ENCODE results near the gene EPS15.

EPS15 gene

DNA sequence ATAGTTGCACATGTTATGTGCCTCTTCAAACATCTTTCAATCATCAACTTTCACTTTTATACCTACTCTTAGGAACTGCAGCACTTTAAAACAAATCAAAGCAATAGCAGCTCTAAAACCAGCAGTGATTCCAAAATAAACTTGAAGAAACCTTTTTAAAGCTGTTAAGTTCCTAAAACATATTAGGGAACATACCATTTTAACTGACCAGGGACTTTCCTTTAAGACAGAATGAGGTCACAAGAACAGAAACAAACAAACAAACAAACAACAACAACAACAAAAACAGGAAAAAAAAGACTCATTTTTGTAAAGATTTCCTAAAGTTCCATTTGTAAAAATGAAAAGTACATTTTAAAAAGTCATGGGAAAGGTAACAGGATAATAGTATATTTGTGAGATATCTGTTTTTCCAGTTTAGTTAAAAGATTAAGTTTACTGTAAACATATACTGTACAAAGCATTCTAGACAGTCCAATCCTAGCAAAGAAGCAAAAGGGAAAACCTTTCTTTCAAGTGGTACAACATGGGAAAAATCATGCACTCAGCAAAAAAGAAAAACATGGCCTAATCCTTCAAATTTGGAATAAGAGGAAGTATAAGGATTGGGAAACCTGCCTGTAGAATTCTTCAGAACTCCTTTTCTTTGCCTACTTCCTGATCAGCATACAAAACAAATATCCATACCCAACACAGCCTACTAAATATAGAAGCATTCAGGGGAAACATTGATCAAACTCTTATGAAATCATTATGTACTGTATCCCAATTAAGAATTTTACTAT is 45.5 kb downstream of the EPS15 start:
- no peak overlapping the region for H3K9ac ChIP-seq (ENCODE audit: low read length)
- H3K4me1 ChIP-seq (ENCODE audit: low read length): no peaks in the 10 kb centered on the region
- H3K4me3 ChIP-seq (ENCODE audit: low read length): no peak overlapping the region
- no peak for DNase-seq
- no peaks in the 10 kb centered on the region for H3K9me2 ChIP-seq (replicated peaks; ENCODE audit: insufficient read depth, low read length)
- no peaks in the 10 kb centered on the region for H3K79me2 ChIP-seq (ENCODE audit: low read length)
- no peak overlapping the region for H3K4me2 ChIP-seq (ENCODE audit: low read depth, low read length)
- no peaks in the 10 kb centered on the region for H3K9me3 ChIP-seq (replicated peaks; ENCODE audit: insufficient read depth, low read length)
- H2AFZ ChIP-seq (ENCODE audit: low read length): no peak overlapping the region
- H3K27me3 ChIP-seq (replicated peaks; ENCODE audit: insufficient read depth, low read length): no peaks in the 10 kb centered on the region
- H3K36me3 ChIP-seq (replicated peaks; ENCODE audit: insufficient read depth, low read length): no peaks in the 10 kb centered on the region
- H4K20me1 ChIP-seq (ENCODE audit: insufficient read depth, low read length): no peaks in the 10 kb centered on the region
- H3F3A ChIP-seq (ENCODE audit: insufficient read depth, low read length): no peaks in the 10 kb centered on the region
- no peak for TF ChIP-seq EZH2phosphoT487 (IDR thresholded peaks at IDR 0.05; ENCODE audit: low read length)
- TF ChIP-seq EZH2 (optimal IDR thresholded peaks at IDR 0.05; ENCODE audit: low read depth, low read length): no peak
- TF ChIP-seq, protein P1, sequence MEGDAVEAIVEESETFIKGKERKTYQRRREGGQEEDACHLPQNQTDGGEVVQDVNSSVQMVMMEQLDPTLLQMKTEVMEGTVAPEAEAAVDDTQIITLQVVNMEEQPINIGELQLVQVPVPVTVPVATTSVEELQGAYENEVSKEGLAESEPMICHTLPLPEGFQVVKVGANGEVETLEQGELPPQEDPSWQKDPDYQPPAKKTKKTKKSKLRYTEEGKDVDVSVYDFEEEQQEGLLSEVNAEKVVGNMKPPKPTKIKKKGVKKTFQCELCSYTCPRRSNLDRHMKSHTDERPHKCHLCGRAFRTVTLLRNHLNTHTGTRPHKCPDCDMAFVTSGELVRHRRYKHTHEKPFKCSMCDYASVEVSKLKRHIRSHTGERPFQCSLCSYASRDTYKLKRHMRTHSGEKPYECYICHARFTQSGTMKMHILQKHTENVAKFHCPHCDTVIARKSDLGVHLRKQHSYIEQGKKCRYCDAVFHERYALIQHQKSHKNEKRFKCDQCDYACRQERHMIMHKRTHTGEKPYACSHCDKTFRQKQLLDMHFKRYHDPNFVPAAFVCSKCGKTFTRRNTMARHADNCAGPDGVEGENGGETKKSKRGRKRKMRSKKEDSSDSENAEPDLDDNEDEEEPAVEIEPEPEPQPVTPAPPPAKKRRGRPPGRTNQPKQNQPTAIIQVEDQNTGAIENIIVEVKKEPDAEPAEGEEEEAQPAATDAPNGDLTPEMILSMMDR (IDR thresholded peaks at IDR 0.05; ENCODE audit: low read length): no peak
- H3K27ac ChIP-seq (ENCODE audit: low read length): no peak overlapping the region

DNA sequence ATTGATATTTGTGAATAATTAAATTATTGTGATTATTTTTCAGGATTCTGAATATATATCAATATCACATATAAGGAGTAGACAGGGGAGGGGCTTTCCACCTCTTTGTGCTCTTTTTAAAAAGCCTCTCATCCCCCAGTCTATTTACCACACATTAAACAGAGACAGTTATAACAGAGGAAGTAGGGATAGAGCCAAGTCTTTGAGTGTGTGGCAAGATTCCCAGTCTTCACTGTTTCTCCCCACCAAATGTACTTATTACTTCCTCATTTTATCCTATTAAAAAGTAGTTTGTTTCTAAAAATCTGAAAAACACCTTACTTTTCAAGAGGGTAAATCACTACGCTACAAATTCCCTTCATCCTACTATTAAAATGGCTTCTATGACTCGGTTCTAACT is 46.7 kb downstream of the EPS15 start:
- Histone ChIP-seq H3K79me2 (ENCODE audit: low read length) (no peaks in the 10 kb centered on the region), H3K4me3 (ENCODE audit: low read length) (no peak overlapping the region), H3K36me3 (replicated peaks; ENCODE audit: insufficient read depth, low read length) (no peaks in the 10 kb centered on the region), H3F3A (ENCODE audit: insufficient read depth, low read length) (no peaks in the 10 kb centered on the region), H2AFZ (ENCODE audit: low read length) (no peak overlapping the region), H3K9ac (ENCODE audit: low read length) (no peak overlapping the region), H3K27me3 (replicated peaks; ENCODE audit: insufficient read depth, low read length) (no peaks in the 10 kb centered on the region), H3K9me2 (replicated peaks; ENCODE audit: insufficient read depth, low read length) (no peaks in the 10 kb centered on the region), H3K4me1 (ENCODE audit: low read length) (no peaks in the 10 kb centered on the region), H3K4me2 (ENCODE audit: low read depth, low read length) (no peak overlapping the region), H3K9me3 (replicated peaks; ENCODE audit: insufficient read depth, low read length) (no peaks in the 10 kb centered on the region), H4K20me1 (ENCODE audit: insufficient read depth, low read length) (no peaks in the 10 kb centered on the region), H3K27ac (ENCODE audit: low read length) (no peak overlapping the region)
- DNase-seq: no peak
- TF ChIP-seq, protein P1 (IDR thresholded peaks at IDR 0.05; ENCODE audit: low read length): no peak
- TF ChIP-seq EZH2phosphoT487 (IDR thresholded peaks at IDR 0.05; ENCODE audit: low read length) (no peak), EZH2 (optimal IDR thresholded peaks at IDR 0.05; ENCODE audit: low read depth, low read length) (no peak)

DNA sequence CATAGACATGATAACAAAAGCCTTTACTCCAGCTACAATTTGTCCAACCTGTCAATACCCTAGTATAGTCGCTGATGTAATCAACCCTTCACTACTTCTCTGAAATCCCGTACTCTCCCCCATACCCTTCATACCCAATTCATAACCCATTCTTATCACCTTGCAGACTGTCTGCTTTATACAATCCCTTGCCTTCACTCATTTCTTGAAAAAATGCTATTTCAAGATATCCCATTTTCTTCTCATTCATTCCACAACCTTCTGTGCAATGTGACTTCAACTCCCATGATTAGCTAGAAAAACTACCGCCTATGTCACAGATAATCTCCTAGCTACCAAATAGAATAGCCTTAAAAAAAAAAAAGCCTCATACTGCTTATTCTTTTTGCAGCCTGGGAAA is 49.5 kb downstream of the EPS15 start:
- no peak for TF ChIP-seq EZH2 (optimal IDR thresholded peaks at IDR 0.05; ENCODE audit: low read depth, low read length)
- TF ChIP-seq EZH2phosphoT487 (IDR thresholded peaks at IDR 0.05; ENCODE audit: low read length): no peak
- TF ChIP-seq, protein P1 (IDR thresholded peaks at IDR 0.05; ENCODE audit: low read length): no peak

More for the DNA sequence above, 49.5 kb downstream of the EPS15 start:
- H4K20me1 ChIP-seq (ENCODE audit: insufficient read depth, low read length): no peaks in the 10 kb centered on the region
- no peaks in the 10 kb centered on the region for H3F3A ChIP-seq (ENCODE audit: insufficient read depth, low read length)
- no peaks in the 10 kb centered on the region for H3K27me3 ChIP-seq (replicated peaks; ENCODE audit: insufficient read depth, low read length)
- H3K4me1 ChIP-seq (ENCODE audit: low read length): no peaks in the 10 kb centered on the region
- no peaks in the 10 kb centered on the region for H3K9me3 ChIP-seq (replicated peaks; ENCODE audit: insufficient read depth, low read length)
- DNase-seq: no peak
- no peak overlapping the region for H3K27ac ChIP-seq (ENCODE audit: low read length)
- no peaks in the 10 kb centered on the region for H3K36me3 ChIP-seq (replicated peaks; ENCODE audit: insufficient read depth, low read length)
- H3K4me2 ChIP-seq (ENCODE audit: low read depth, low read length): no peak overlapping the region
- no peaks in the 10 kb centered on the region for H3K9me2 ChIP-seq (replicated peaks; ENCODE audit: insufficient read depth, low read length)
- H2AFZ ChIP-seq (ENCODE audit: low read length): no peak overlapping the region
- H3K9ac ChIP-seq (ENCODE audit: low read length): no peak overlapping the region
- no peak overlapping the region for H3K4me3 ChIP-seq (ENCODE audit: low read length)
- H3K79me2 ChIP-seq (ENCODE audit: low read length): no peaks in the 10 kb centered on the region

Data from MM.1S (cell line).